GM23248 (cell line): ENCODE results near the gene ZMYM5. TPM values are rescaled to one million over a fixed set of nuclear protein-coding genes. Genes with fewer than 3 reads are reported as not detected.
A peak's percentile ranks its signal among the peaks of the same experiment; 100 is the strongest.

ENCODE experiments used
- DNase-seq: peaks from one replicate; pipeline ENCODE4 v3.0.0-alpha.2; 2015
- H2AFZ ChIP-seq: fragments of 200-600 bp; sonication (generic); 2 replicates; pipeline ENCODE4 v1.6.1; 2016; ENCODE audit warnings: antibody characterized with exemption
- H3F3A ChIP-seq: fragments of 200-600 bp; sonication (generic); 2 replicates; pipeline ENCODE4 v1.6.1; 2016; ENCODE audit warnings: mild to moderate bottlenecking, antibody characterized with exemption, mixed run types; ENCODE audit not compliant: insufficient read depth
- H3K27ac ChIP-seq: fragments of 200-600 bp; sonication (generic); 2 replicates; pipeline ENCODE4 v1.5.1; 2016; ENCODE audit warnings: mild to moderate bottlenecking
- H3K27me3 ChIP-seq: fragments of 200-600 bp; sonication (generic); replicated peaks from 2 replicates; pipeline ENCODE4 v1.6.1; 2016; ENCODE audit warnings: mild to moderate bottlenecking; ENCODE audit not compliant: insufficient read depth
- H3K36me3 ChIP-seq: fragments of 200-600 bp; sonication (generic); 2 replicates; pipeline ENCODE4 v1.6.1; 2016; ENCODE audit warnings: low read depth, mild to moderate bottlenecking
- H3K4me1 ChIP-seq: fragments of 200-600 bp; sonication (generic); 2 replicates; pipeline ENCODE4 v1.6.1; 2016; ENCODE audit warnings: mild to moderate bottlenecking; ENCODE audit not compliant: insufficient read depth
- H3K4me2 ChIP-seq: fragments of 200-600 bp; sonication (generic); one replicate; pipeline ENCODE4 v1.6.1; 2016; ENCODE audit warnings: mild to moderate bottlenecking; ENCODE audit not compliant: unreplicated experiment
- H3K4me3 ChIP-seq: fragments of 200-600 bp; sonication (generic); 2 replicates; pipeline ENCODE4 v1.5.1; 2016; ENCODE audit warnings: mild to moderate bottlenecking
- H3K79me2 ChIP-seq: fragments of 200-600 bp; sonication (generic); 2 replicates; pipeline ENCODE4 v1.6.1; 2016; ENCODE audit warnings: mild to moderate bottlenecking; ENCODE audit not compliant: insufficient read depth
- H3K9ac ChIP-seq: fragments of 200-600 bp; sonication (generic); 2 replicates; pipeline ENCODE4 v1.6.1; 2016; ENCODE audit warnings: mild to moderate bottlenecking
- H3K9me2 ChIP-seq: fragments of 200-600 bp; sonication (generic); 2 replicates; pipeline ENCODE4 v1.6.1; 2016; ENCODE audit warnings: mixed run types, mild to moderate bottlenecking, moderate library complexity; ENCODE audit not compliant: insufficient read depth
- H3K9me3 ChIP-seq: fragments of 200-600 bp; sonication (generic); one replicate; pipeline ENCODE4 v1.6.1; 2017; ENCODE audit warnings: low read depth
- H4K20me1 ChIP-seq: fragments of 200-600 bp; sonication (generic); 2 replicates; pipeline ENCODE4 v1.6.0; 2016; ENCODE audit not compliant: insufficient read depth
- EZH2 ChIP-seq: fragments of 200-600 bp; sonication (generic); IDR thresholded peaks from 2 replicates; pipeline ENCODE4 v1.6.1; 2018; ENCODE audit warnings: antibody characterized with exemption, mild to moderate bottlenecking; ENCODE audit not compliant: insufficient read depth, poor library complexity, severe bottlenecking
- EZH2phosphoT487 ChIP-seq: fragments of 200-600 bp; sonication (generic); IDR thresholded peaks from 2 replicates; pipeline ENCODE4 v1.6.1; 2018; ENCODE audit warnings: antibody characterized with exemption, moderate library complexity, mild to moderate bottlenecking, low read depth; ENCODE audit not compliant: insufficient read depth
- WGBS, 2 experiments: methylation state at CpG; one replicate each; pipeline ENCODE4 v1.1.6; 2015 to 2017; ENCODE audit warnings: low lambda C conversion rate in 2 of 2, low coverage in 1 of 2; ENCODE audit errors: missing lambda C conversion rate in 2 of 2; 5-methylcytosine and 5-hydroxymethylcytosine counted together
- in situ Hi-C: fragments of 300-500 bp; cut with MboI; formaldehyde crosslinking; loops from 2 replicates; pipeline ENCODE4 v1.15.0; 2020
- polyA plus RNA-seq: library from polyadenylated mRNA; unstranded; fragments of >200 nt; fragmentation: Nextera tagmentation; extraction: Ambion mirVana; gene quantifications from 2 replicates; pipeline ENCODE4 v1.2.1, GENCODE V29; 2016
- total RNA-seq: library from RNA; depleted of rRNA; stranded (reverse); fragments of >200 nt; shearing (Covaris generic); gene quantifications from 2 replicates; pipeline ENCODE4 v1.2.3, GENCODE V29; 2014

The ZMYM5 gene
- total and polyA plus RNA-seq, 2 experiments from 2014 or later, result 12.4 to 16.9 TPM

- peak; percentile 78 for DNase-seq
- Histone ChIP-seq H3K4me2 (peak overlapping the region; percentile 84), H3K4me3 (peak overlapping the region; percentile 74), H3K27ac (peak overlapping the region; percentile 92), H3K4me1 (peaks cover 24% of the 10 kb centered on the region), H4K20me1 (0 out of 2 replicates have a peak, but pooled peaks cover 4% of the 10 kb centered on the region), H3K9me2 (0 out of 2 replicates have a peak, but pooled peaks cover 3% of the 10 kb centered on the region), H2AFZ (peak overlapping the region; percentile 97), H3K27me3 (no peaks in the 10 kb centered on the region), H3K9ac (peak overlapping the region; percentile 83), H3F3A (peaks cover 37% of the 10 kb centered on the region), H3K36me3 (no peaks in the 10 kb centered on the region), H3K9me3 (no peaks in the 10 kb centered on the region), H3K79me2 (peaks cover 37% of the 10 kb centered on the region)
- TF ChIP-seq EZH2 (no peak), EZH2phosphoT487 (no peak)
- 1% methylated on average over 49 of the region's 54 CpGs for WGBS, 2 experiments
- in situ Hi-C loops, result no loop called here
Measured at GRCh38 chr13:19864024-19864745, 736 bp upstream of the ZMYM5 start.

- H2AFZ ChIP-seq, result peak overlapping the region; percentile 88
- H3K27ac ChIP-seq, result peak overlapping the region; percentile 84
- WGBS, 2 experiments, result 0 to 2% methylated on average over 27 to 49 of the region's 66 CpGs
- H3K4me3 ChIP-seq, result peak overlapping the region; percentile 92
- peaks cover 37% of the 10 kb centered on the region for H3F3A ChIP-seq
- peaks cover 24% of the 10 kb centered on the region for H3K4me1 ChIP-seq
- no peaks in the 10 kb centered on the region for H3K27me3 ChIP-seq
- H3K36me3 ChIP-seq, result peaks cover under 1% of the 10 kb centered on the region; the same call in 1 of the 2 replicates
- H3K9me2 ChIP-seq, result 0 out of 2 replicates have a peak, but pooled peaks cover 3% of the 10 kb centered on the region
- peak overlapping the region; percentile 97 for H3K4me2 ChIP-seq
- in situ Hi-C loops, result no loop called here
- TF ChIP-seq EZH2phosphoT487, result no peak
- no peak for TF ChIP-seq EZH2
- H3K79me2 ChIP-seq, result peaks cover 52% of the 10 kb centered on the region
- peak overlapping the region; percentile 93 for H3K9ac ChIP-seq
- DNase-seq, result peak; percentile 65
- H3K9me3 ChIP-seq, result no peaks in the 10 kb centered on the region
- 0 out of 2 replicates have a peak, but pooled peaks cover 4% of the 10 kb centered on the region for H4K20me1 ChIP-seq
Measured at GRCh38 chr13:19862481-19863313, 752 bp downstream of the ZMYM5 start.

GRCh38 chr13:19861762-19862161, 1.7 kb downstream of the ZMYM5 start:
- H3K4me1 ChIP-seq, result peaks cover 24% of the 10 kb centered on the region
- H2AFZ ChIP-seq, result peak overlapping the region; percentile 88; the same call in 1 of the 2 replicates
- TF ChIP-seq EZH2 (no peak), EZH2phosphoT487 (no peak)
- peak overlapping the region; percentile 97 for H3K4me2 ChIP-seq
- 19 to 20% methylated on average over 4 of the region's 4 CpGs for WGBS, 2 experiments
- H3K36me3 ChIP-seq, result peaks cover 9% of the 10 kb centered on the region; the same call in 1 of the 2 replicates
- in situ Hi-C loops, result no loop called here
- 0 out of 2 replicates have a peak, but pooled peaks cover 3% of the 10 kb centered on the region for H3K9me2 ChIP-seq
- peak overlapping the region; percentile 93 for H3K9ac ChIP-seq
- 0 out of 2 replicates have a peak, but pooled peaks cover 12% of the 10 kb centered on the region for H4K20me1 ChIP-seq
- peak overlapping the region; percentile 84 for H3K27ac ChIP-seq
- no peaks in the 10 kb centered on the region for H3K27me3 ChIP-seq
- peaks cover 37% of the 10 kb centered on the region for H3F3A ChIP-seq
- peak overlapping the region; percentile 92 for H3K4me3 ChIP-seq
- peak; percentile 12 for DNase-seq
- peaks cover 61% of the 10 kb centered on the region for H3K79me2 ChIP-seq
- no peaks in the 10 kb centered on the region for H3K9me3 ChIP-seq
